GM21528 (cell line): ENCODE measurements around the gene SMAP1.

Experiments
- ATAC-seq: cut with Tn5 transposase; IDR thresholded peaks from one replicate; pipeline ENCODE4 v1.9.1; 2021; ENCODE audit warnings: mild to moderate bottlenecking, moderate library complexity; ENCODE audit not compliant: unreplicated experiment, low FRiP score

Gene SMAP1

DNA sequence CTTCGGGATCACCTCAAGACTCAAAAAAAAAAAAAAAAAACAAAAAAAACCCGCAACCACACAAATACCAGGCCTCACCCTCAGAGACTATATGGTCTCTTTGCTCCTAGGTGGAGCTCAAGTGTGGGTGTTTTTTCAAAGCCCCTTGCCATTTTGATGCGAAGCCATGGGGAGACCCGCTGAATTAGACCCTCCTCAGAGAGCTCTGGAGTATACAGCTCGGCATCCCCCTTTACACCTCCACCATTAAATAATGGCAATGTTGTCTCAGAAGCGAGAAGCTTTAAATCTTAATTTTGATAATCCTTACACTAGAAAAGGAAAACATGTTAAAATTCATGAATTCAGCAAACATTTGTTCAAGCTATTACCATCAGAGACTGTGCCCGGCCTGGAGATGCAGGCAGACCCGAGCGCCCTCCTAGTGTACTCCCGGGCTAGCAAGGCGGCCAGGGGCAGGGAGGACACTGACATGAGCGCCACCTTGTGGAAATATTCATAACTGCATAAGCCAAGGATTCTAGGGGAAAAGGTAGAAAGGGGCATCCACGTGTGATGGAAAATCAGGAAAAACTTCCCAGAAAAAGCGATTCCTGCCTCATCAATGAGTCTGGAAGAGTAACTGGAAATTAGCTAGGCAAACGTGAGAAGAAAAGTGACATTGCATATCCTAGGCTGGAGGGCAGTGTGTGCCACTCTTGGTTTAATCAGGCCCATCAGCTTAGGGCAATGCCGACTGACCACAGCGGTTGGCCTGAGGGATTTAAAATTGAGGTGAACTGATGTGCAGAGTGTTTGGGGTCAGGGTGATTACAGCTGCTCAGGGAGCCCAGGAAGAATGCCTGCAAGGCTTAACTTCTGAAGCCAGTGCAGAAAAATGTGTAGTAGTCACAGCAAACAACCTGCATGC lies 216.6 kb downstream of the SMAP1 start:
- peak; percentile 80 for ATAC-seq

DNA sequence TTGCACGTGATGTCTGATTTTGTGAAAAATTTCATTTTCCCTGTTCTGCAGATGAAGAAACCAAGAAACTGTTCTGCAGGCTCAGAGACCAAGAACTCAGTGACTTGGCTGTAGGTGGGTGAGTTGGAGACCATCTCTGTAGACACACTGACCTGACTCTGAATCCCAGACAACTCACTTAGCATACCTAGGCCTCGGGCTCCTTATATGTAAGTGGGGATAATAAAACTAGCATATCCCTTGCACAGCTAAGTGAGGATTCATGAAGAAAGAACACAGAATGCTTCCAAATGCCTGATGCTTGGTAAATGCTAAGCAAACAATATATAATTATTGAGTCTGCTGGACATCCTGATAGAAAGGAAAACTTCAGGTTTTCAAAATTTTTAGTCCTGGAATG lies 218.4 kb downstream of the SMAP1 start:
- no peak for ATAC-seq

GRCh38 chr6:70886661-70887060 lies 219.0 kb downstream of the SMAP1 start:
- no peak for ATAC-seq

GRCh38 chr6:70889270-70889669 lies 221.6 kb downstream of the SMAP1 start:
- no peak for ATAC-seq

- ATAC-seq = no peak
These were observed 226.3 kb downstream of the SMAP1 start for GRCh38 chr6:70894001-70894400.

GRCh38 chr6:70900047-70900446 lies 232.4 kb downstream of the SMAP1 start:
- ATAC-seq = no peak

GRCh38 chr6:70901324-70901723 lies 233.6 kb downstream of the SMAP1 start:
- ATAC-seq = no peak

DNA sequence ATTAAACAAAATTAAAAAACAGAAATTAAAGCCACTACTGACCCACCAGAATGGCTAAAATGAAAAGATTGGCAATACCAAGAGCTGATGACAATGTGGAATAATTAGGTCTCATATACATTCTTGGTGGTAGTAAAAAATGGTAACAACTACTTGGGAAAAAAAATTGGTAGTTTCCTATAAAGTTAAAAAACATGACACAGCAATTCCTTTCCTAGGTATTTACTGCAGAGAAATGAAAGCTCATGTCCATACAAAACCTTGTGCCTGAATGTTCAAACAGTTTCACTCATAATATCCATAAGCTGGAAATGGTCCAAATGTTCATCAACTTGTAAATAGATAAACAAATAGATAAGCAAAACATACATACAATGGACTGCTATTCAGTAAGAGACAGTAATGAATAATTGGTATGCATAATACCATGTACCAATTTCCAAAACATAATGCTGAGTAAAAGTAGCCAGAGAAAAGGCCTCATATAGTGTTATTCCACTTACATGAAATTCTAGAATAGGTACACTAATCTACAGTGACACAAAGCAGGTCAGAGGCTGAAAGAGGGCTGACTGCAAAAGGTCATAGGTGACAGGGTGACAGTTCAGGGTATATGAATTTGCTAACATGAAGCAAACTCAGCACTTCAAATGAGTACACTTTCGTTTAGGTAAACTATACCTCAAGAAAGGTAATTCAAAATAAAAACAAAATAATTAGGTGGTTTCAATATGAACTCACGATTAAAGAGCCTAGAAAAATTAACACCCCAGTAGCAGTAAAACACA lies 236.2 kb downstream of the SMAP1 start:
- ATAC-seq = no peak

GRCh38 chr6:70905742-70906141 lies 238.1 kb downstream of the SMAP1 start:
- no peak for ATAC-seq
